Measurements from ENCODE around the gene HNF1A.
"Not testable (repeated sequence)": the region's sequence is repeated elsewhere in the genome, so short reads cannot be mapped to it uniquely, and the experiment has no call there.

Gene HNF1A

GRCh38 chr12:121015825-121016766, 37.8 kb downstream of the HNF1A start, which contains the start of gene C12orf43:
C12orf43 (minus strand) TSS chr12:121016487; CDS start chr12:121016474, 13 bp downstream.
- DNase-seq, result peak; percentile 88

GRCh38 chr12:121017966-121018491, 39.7 kb downstream of the HNF1A start:
- DNase-seq, result no peak

- DNase-seq, result no peak
These were observed 40.7 kb downstream of the HNF1A start for GRCh38 chr12:121018860-121019617.

- DNase-seq, result no peak
These were observed 43.4 kb downstream of the HNF1A start for GRCh38 chr12:121021754-121022153.

- DNase-seq, result no peak
These were observed 44.4 kb downstream of the HNF1A start for GRCh38 chr12:121022713-121023112.

- no peak for DNase-seq
These were observed 45.5 kb downstream of the HNF1A start for GRCh38 chr12:121023799-121024198.

GRCh38 chr12:121025442-121026226, 47.3 kb downstream of the HNF1A start:
- DNase-seq, result no peak

- no peak for DNase-seq
These were observed 48.1 kb downstream of the HNF1A start for GRCh38 chr12:121026274-121027045.

GRCh38 chr12:121030576-121031212, 52.4 kb downstream of the HNF1A start:
- DNase-seq, result no peak

GRCh38 chr12:121033625-121034349, 55.4 kb downstream of the HNF1A start:
- peak; percentile 33 for DNase-seq

- DNase-seq, result no peak
These were observed 56.4 kb downstream of the HNF1A start for GRCh38 chr12:121034616-121035305.

GRCh38 chr12:121036810-121037326, 58.5 kb downstream of the HNF1A start:
- peak; percentile 79 for DNase-seq

GRCh38 chr12:121038861-121039668, 60.7 kb downstream of the HNF1A start, which contains the start of gene OASL:
OASL (minus strand) TSS chr12:121039246; CDS start chr12:121038971, 275 bp downstream.
- peak; percentile 16 for DNase-seq

- DNase-seq, result no peak
These were observed 64.7 kb downstream of the HNF1A start for GRCh38 chr12:121043067-121043466.

GRCh38 chr12:121047400-121047799, 69.1 kb downstream of the HNF1A start:
- DNase-seq, result not testable (repeated sequence)

GRCh38 chr12:121048442-121048841, 70.1 kb downstream of the HNF1A start:
- no peak for DNase-seq

GRCh38 chr12:121050725-121051124, 72.4 kb downstream of the HNF1A start:
- no peak for DNase-seq

Data from fibroblast of skin of right quadriceps (primary cell).